Gastrocnemius medialis (tissue), 4 donors: ENCODE measurements around the gene PCDH7. TPM values are rescaled to one million over a fixed set of nuclear protein-coding genes. Genes with fewer than 3 reads are reported as not detected.

Experiments used
- ATAC-seq, 2 donors: fragments of 150-250 bp; one replicate each; pipeline ENCODE4 v1.9.1; 2016
- DNase-seq, 2 donors: peaks; one replicate each; pipeline ENCODE4 v3.0.0-alpha.2; 2019
- H3K27ac ChIP-seq, 4 donors: fragments of 200-600 bp; sonication (generic); 1 replicate in 1 of 4; 2 replicates in 3 of 4; pipeline ENCODE4 v1.5.1; 2016 to 2018; ENCODE audit warnings: mild to moderate bottlenecking in 2 of 4, moderate library complexity in 1 of 4
- H3K27me3 ChIP-seq, 3 donors: fragments of 200-600 bp; sonication (generic) in 2 of 3; 1 replicate in 1 of 3; 2 replicates in 2 of 3; pipeline versions ENCODE4 v1.5.1 to v1.6.0; 2016 to 2019; ENCODE audit warnings: mild to moderate bottlenecking in 1 of 3, moderate library complexity in 1 of 3
- H3K36me3 ChIP-seq, 2 donors: fragments of 200-600 bp; sonication (generic) in 1 of 2; one replicate each; pipeline ENCODE4 v1.5.1; 2017 to 2018
- H3K4me1 ChIP-seq, 2 donors: fragments of 200-600 bp; sonication (generic) in 1 of 2; one replicate each; pipeline ENCODE4 v1.5.1; 2016 to 2017; ENCODE audit warnings: mild to moderate bottlenecking in 2 of 2
- H3K4me3 ChIP-seq, 4 donors: fragments of 200-600 bp; sonication (generic) in 3 of 4; 1 replicate in 1 of 4; 2 replicates in 3 of 4; pipeline ENCODE4 v1.5.1; 2016 to 2019; ENCODE audit warnings: mild to moderate bottlenecking in 2 of 4
- H3K9me3 ChIP-seq, 3 donors: fragments of 200-600 bp; sonication (generic) in 2 of 3; 1 replicate in 1 of 3; 2 replicates in 2 of 3; pipeline ENCODE4 v1.5.1; 2016 to 2019
- POLR2A ChIP-seq, 2 donors: fragments of 450-650 bp; IDR thresholded peaks; one replicate each; pipeline ENCODE4 v1.6.1; 2017; ENCODE audit warnings: antibody characterized with exemption in 2 of 2, mild to moderate bottlenecking in 2 of 2, moderate library complexity in 2 of 2
- in situ Hi-C, 4 donors: fragments of 200-750 bp; cut with MboI; loops; one replicate each; pipeline versions ENCODE4 v1.15.0 to v1.8.0; 2017; ENCODE audit warnings: low sequenced_read_pairs in 4 of 4
- intact Hi-C: fragments of 100-400 bp; cut with DNase I; formaldehyde crosslinking; loops from one replicate; pipeline ENCODE4 v1.15.1; 2023; ENCODE audit warnings: low total_unique reads
- total RNA-seq, 4 donors: library from RNA; depleted of rRNA; stranded (reverse); fragments of >200 nt; gene quantifications; one replicate each; pipeline versions ENCODE4 v1.1.0 to v1.2.3, GENCODE V29; 2016
- TF ChIP-seq, protein P1 (sequence below), 5 experiments: fragments of 450-650 bp in 3 of 5; fragments of 200-600 bp in 2 of 5; sonication (generic) in 2 of 5; IDR thresholded peaks in 4 of 5; conservative IDR thresholded peaks in 1 of 5; 1 replicate in 4 of 5; 2 replicates in 1 of 5; pipeline ENCODE4 v1.5.1; 2016 to 2019; ENCODE audit warnings: antibody characterized with exemption in 5 of 5, mild to moderate bottlenecking in 3 of 5, moderate library complexity in 3 of 5

The PCDH7 gene
- total RNA-seq, 4 donors from 2014 or later = 0.29 to 0.39 (median 0.39) TPM; not detected in 1

GRCh38 chr4:30755346-30755745, 35.2 kb downstream of the PCDH7 start:
- intact Hi-C loops = no loop called here
- TF ChIP-seq POLR2A (IDR thresholded peaks at IDR 0.05) = no peak
- TF ChIP-seq, protein P1, sequence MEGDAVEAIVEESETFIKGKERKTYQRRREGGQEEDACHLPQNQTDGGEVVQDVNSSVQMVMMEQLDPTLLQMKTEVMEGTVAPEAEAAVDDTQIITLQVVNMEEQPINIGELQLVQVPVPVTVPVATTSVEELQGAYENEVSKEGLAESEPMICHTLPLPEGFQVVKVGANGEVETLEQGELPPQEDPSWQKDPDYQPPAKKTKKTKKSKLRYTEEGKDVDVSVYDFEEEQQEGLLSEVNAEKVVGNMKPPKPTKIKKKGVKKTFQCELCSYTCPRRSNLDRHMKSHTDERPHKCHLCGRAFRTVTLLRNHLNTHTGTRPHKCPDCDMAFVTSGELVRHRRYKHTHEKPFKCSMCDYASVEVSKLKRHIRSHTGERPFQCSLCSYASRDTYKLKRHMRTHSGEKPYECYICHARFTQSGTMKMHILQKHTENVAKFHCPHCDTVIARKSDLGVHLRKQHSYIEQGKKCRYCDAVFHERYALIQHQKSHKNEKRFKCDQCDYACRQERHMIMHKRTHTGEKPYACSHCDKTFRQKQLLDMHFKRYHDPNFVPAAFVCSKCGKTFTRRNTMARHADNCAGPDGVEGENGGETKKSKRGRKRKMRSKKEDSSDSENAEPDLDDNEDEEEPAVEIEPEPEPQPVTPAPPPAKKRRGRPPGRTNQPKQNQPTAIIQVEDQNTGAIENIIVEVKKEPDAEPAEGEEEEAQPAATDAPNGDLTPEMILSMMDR (IDR thresholded peaks at IDR 0.05 in 4 of 5, conservative IDR thresholded peaks at IDR 0.05 in 1 of 5) = no peak
- Histone ChIP-seq H3K27ac (no peak overlapping the region), H3K4me3 (no peak overlapping the region), H3K36me3 (no peaks in the 10 kb centered on the region), H3K4me1 (no peaks in the 10 kb centered on the region), H3K27me3 (no peaks in the 10 kb centered on the region), H3K9me3 (no peaks in the 10 kb centered on the region)
- in situ Hi-C loops = no loop called here
- ATAC-seq (no peak), DNase-seq (no peak)

DNA sequence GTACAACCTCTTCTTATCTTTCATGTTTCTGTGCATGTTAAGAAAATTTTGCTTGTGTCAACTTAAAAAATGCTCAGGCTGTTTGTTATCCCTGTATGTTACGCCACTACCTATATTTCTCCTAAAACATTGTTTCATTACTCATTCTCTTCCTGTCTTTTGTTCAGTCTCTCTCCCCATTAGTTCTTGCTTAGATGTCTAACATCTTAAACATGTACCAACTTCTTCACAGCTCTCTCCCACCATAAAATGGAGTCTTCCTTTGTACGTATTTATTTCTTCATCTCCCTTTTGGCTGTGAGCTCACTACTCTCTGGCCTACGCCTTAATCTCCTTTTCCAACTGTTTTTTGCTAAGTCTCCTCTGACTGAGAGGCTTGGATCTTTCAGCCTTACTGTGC, 36.4 kb downstream of the PCDH7 start:
- ATAC-seq (no peak), DNase-seq (no peak)
- TF ChIP-seq, protein P1 (IDR thresholded peaks at IDR 0.05 in 4 of 5, conservative IDR thresholded peaks at IDR 0.05 in 1 of 5) = no peak
- TF ChIP-seq POLR2A (IDR thresholded peaks at IDR 0.05) = no peak
- Histone ChIP-seq H3K27ac (no peak overlapping the region), H3K4me1 (no peaks in the 10 kb centered on the region), H3K27me3 (no peaks in the 10 kb centered on the region), H3K9me3 (no peaks in the 10 kb centered on the region), H3K4me3 (no peak overlapping the region), H3K36me3 (no peaks in the 10 kb centered on the region)
- in situ Hi-C loops = no loop called here
- intact Hi-C loops = no loop called here

DNA sequence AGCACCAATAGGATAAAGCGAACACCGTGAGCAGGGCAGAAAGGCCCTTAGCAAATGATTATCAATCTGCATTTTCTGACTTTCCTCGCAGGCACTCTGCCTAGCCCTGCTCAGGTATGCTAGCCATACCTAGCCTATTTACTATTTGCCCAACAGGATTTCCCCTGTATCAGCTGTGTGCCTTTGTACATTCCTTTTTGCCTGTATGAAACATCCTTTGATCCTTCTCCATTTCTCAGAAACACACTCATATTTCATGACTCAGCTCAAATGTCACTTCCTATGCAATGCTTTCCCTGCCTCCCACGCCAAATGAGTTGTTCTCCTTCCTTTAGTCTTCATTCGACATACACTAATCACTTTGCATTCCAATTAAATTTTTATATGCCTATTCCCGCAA, 37.2 kb downstream of the PCDH7 start:
- DNase-seq (no peak), ATAC-seq (no peak)
- no peak overlapping the region for H3K4me3 ChIP-seq
- intact Hi-C loops (no loop called here), in situ Hi-C loops (no loop called here)
- TF ChIP-seq, protein P1 (IDR thresholded peaks at IDR 0.05 in 4 of 5, conservative IDR thresholded peaks at IDR 0.05 in 1 of 5) = no peak
- TF ChIP-seq POLR2A (IDR thresholded peaks at IDR 0.05) = no peak
- H3K9me3 ChIP-seq = no peaks in the 10 kb centered on the region
- no peaks in the 10 kb centered on the region for H3K36me3 ChIP-seq
- H3K27me3 ChIP-seq = no peaks in the 10 kb centered on the region
- no peak overlapping the region for H3K27ac ChIP-seq
- H3K4me1 ChIP-seq = no peaks in the 10 kb centered on the region

DNA sequence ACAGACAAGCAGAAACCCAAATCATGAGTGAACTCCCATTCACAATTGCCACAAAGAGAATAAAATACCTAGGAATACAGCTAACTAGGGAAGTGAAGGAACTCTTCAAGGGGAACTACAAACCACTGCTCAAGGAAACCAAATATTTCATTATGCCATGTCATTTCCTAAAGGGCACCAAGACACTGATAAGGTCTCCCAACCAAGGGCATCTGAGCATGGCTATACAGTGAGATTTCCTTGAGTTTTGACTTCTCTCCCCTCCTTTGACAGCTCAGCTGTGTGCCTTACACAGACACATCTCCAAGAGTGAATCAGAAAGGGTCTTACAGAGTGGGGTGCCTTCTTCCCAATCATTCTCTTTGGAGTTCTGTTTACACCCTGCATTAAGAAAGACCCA, 40.4 kb downstream of the PCDH7 start:
- TF ChIP-seq, protein P1 (IDR thresholded peaks at IDR 0.05 in 4 of 5, conservative IDR thresholded peaks at IDR 0.05 in 1 of 5) = no peak
- no peak for TF ChIP-seq POLR2A (IDR thresholded peaks at IDR 0.05)
- Histone ChIP-seq H3K4me3 (no peak overlapping the region), H3K4me1 (no peaks in the 10 kb centered on the region), H3K9me3 (no peaks in the 10 kb centered on the region), H3K36me3 (no peaks in the 10 kb centered on the region), H3K27me3 (no peaks in the 10 kb centered on the region), H3K27ac (no peak overlapping the region)
- intact Hi-C loops = no loop called here
- in situ Hi-C loops = no loop called here
- DNase-seq (no peak), ATAC-seq (no peak)

DNA sequence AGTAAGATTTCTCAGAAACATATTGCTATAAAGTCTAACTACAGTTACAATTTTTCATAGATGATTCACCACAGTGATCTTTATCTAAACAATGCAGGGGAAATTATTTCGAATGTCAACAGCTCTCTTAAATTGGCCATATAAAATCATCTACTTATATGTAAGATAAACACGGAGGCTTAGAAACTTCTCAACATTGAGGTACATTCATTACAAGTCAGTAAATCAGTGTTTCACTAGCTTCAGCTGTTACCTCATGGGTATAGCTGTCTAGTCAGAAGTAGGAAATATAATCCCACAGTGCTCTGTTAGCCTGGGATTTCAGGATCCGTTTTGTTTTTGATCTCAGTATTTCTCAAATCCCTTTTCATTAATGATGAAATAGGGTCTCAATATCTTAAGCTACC, 43.2 kb downstream of the PCDH7 start:
- H3K9me3 ChIP-seq = no peaks in the 10 kb centered on the region
- no peak for ATAC-seq
- DNase-seq = no peak
- H3K27ac ChIP-seq = no peak overlapping the region
- H3K4me3 ChIP-seq = no peak overlapping the region
- H3K4me1 ChIP-seq = no peaks in the 10 kb centered on the region
- no peak for TF ChIP-seq POLR2A (IDR thresholded peaks at IDR 0.05)
- TF ChIP-seq, protein P1 (IDR thresholded peaks at IDR 0.05 in 4 of 5, conservative IDR thresholded peaks at IDR 0.05 in 1 of 5) = no peak
- intact Hi-C loops = no loop called here
- H3K27me3 ChIP-seq = no peaks in the 10 kb centered on the region
- in situ Hi-C loops = no loop called here
- H3K36me3 ChIP-seq = no peaks in the 10 kb centered on the region
